ENCODE measurements around the gene RNF26.
A peak's percentile ranks its signal among the peaks of the same experiment; 100 is the strongest.

The RNF26 gene

GRCh38 chr11:119316016-119316728, 18.2 kb upstream of the RNF26 start:
- peak; percentile 38 for DNase-seq

GRCh38 chr11:119316729-119317591, 17.4 kb upstream of the RNF26 start, which contains the start of gene MCAM:
TSS of gene MCAM (minus strand) at chr11:119317130. CDS start at chr11:119317101, 29 bp downstream.
- peak; percentile 65 for DNase-seq

GRCh38 chr11:119317592-119318239, 16.6 kb upstream of the RNF26 start:
- DNase-seq, result no peak

GRCh38 chr11:119318240-119319135, 15.8 kb upstream of the RNF26 start:
- no peak for DNase-seq

GRCh38 chr11:119319136-119319699, 15.1 kb upstream of the RNF26 start:
- DNase-seq, result no peak

- DNase-seq, result no peak
These were observed 14.6 kb upstream of the RNF26 start for GRCh38 chr11:119319700-119320239.

DNA sequence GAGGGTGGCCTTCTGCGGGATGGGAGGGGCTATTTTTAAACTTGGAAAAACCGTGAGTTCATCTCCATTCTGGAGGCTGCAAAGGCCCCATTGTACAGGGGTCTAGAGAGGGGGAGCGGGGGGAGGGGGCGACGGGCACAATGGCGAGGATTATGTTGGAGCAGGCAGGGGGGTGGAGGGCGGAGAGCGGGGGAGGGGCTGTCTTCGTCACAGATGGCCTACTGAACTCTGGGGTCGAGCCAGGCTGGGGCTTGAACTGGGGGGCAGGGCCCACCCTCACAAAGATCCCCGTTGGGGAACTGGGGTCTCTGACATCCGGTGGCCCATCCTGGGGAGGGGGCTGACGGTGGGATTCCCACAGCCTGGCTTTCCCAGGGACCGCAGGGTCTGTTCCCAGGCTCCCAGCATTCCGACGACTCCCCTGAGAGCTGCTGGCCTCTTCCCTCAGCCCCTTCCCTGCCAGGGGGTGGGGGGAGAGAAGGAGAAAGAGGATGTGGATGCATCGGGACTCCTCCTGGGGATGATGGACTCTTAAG, 14.0 kb upstream of the RNF26 start:
- no peak for DNase-seq

DNA sequence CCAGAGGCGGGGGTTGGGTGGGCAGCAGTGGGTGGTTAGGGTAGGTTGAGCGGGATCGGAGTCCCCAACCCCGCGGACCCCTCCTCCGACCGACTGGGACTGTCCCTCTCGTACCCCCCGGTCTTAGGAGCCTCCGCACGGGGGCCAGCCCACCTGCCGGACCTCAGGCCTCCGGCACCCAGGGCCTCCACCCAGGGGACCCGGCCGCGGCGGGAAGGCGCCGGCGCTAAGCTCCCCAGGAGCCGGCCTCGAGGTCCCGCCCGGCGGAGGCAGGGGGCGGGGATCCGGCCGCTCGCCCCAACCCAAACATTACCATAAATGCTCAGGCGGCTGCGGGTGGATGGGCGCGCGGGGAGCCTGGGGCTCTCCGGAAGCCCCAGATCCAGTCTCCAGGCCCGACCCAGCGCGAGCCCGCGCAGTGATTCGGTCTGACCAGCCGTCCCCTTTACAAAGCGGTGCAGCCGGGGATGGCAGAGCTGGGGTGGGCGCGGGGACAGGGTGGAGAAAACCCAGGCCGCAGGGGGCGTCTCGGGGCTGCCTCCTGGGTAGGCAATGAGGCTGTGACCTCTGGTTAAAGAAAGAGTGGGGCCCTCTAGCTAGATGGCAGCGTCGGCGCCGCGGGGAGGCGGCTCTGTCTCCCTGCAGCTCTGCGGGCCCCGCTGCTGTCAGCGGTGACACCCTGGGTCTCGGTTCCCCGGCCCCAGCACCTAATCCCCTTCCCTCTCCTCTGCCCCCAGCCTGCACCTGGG, 13.4 kb upstream of the RNF26 start:
- DNase-seq, result no peak

DNA sequence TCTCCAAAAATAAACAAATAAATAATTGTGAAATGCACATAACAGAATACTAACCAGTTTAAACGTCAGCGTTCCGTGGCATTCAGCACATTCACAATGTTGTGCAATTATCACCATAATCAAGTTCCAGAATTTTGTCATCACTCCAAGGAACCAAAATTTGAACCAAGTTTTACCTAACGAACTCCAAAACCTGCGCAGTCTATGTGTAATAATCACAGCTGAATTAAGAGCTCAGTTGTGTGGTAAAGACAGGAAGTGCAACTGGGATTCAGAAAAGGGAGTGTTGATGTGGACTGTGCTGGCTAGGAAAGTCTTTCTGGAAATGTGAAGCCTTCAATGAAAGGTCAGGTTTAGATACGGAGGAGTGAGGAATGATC, 12.0 kb upstream of the RNF26 start:
- DNase-seq, result no peak

GRCh38 chr11:119322921-119323531, 11.3 kb upstream of the RNF26 start:
- DNase-seq, result no peak

- DNase-seq, result peak; percentile 77
These were observed 10.7 kb upstream of the RNF26 start for GRCh38 chr11:119323532-119324033.

GRCh38 chr11:119324189-119324588, 10.1 kb upstream of the RNF26 start:
- DNase-seq, result peak; percentile 36

DNA sequence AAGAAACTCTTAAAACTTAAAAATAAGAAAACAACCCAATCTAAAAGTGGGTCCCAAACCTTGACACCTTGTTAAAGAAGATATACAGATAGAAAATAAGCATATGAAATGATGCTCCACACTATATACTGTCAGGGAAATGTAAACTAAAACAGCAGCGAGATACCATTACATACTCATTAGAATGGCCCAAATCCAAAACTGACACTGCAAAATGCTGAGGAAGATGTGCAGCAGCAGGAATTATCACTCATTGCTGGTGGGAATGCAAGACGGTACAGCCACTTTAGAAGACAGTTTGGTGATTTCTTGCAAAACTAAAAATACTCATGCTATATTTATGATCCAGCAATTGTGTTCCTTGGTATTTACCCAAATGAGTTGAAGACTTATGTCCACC, 5.0 kb upstream of the RNF26 start:
- no peak for DNase-seq

DNA sequence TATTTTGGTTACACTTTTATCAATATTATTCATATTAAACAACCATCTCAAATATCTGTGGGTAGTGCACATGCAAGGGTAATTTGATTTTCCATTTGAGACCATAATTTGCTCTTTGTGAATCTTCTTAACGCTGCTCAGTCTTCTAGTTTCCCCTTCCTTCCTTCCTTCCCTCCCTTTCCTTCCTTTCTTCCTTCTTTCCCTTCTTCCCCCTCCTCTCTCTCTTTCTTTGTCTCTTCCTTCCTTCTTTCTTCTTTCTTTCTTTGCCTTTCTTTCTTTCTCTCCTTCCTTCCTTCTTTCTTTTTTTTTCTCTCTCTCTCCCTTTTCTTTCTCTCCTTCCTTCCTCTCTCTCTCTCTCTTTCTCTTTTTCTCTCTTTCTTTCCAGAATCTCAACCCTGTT, 4.1 kb upstream of the RNF26 start:
- no peak for DNase-seq

GRCh38 chr11:119332111-119332765, 2.1 kb upstream of the RNF26 start:
- no peak for DNase-seq

DNA sequence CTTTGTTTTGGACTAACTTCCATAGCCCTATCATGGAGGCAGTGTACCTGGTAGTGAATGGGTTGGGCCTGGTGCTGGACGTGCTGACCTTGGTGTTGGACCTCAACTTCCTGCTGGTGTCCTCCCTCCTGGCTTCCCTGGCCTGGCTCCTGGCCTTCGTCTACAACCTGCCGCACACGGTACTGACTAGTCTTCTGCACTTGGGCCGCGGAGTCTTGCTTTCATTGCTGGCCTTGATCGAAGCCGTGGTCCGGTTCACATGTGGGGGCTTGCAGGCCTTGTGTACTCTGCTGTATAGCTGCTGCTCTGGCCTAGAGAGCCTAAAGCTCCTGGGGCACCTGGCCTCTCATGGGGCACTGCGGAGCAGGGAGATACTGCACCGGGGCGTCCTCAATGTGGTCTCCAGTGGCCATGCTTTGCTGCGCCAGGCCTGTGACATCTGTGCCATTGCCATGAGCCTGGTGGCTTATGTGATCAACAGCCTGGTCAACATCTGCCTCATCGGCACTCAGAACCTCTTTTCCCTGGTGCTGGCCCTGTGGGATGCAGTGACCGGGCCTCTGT, 846 bp downstream of the RNF26 start:
- no peak for DNase-seq

GRCh38 chr11:119335655-119336543, 1.6 kb downstream of the RNF26 start:
- no peak for DNase-seq
